ENCODE data around the gene TNS1. TPM values are rescaled to one million over a fixed set of nuclear protein-coding genes. Genes with fewer than 3 reads are reported as not detected.

The TNS1 gene
- total RNA-seq, 2 donors from 2014 or later = 3.3 to 4.2 TPM

- peaks cover 9% of the 10 kb centered on the region for H3K27me3 ChIP-seq (ENCODE audit: control insufficient read depth, insufficient read depth, low read length, poor library complexity, severe bottlenecking)
- H3K36me3 ChIP-seq (ENCODE audit: control insufficient read depth, insufficient read depth, low read length) = no peaks in the 10 kb centered on the region
- Mint-ChIP-seq H3K36me3 (ENCODE audit: low read depth) (no peaks in the 10 kb centered on the region), H3K4me3 (peak overlapping the region; percentile 43), H3K9me3 (peaks cover 4% of the 10 kb centered on the region), H3K27me3 (ENCODE audit: insufficient read depth) (peaks cover 26% of the 10 kb centered on the region), H3K4me1 (peaks cover 5% of the 10 kb centered on the region), H3K27ac (no peak overlapping the region)
- 28 to 42% methylated on average over 15 to 34 of the region's 34 CpGs for WGBS, 2 experiments (ENCODE audit: insufficient coverage in 1 of 2, insufficient read length in 1 of 2)
- no peaks in the 10 kb centered on the region for H3K4me1 ChIP-seq (ENCODE audit: control insufficient read depth, insufficient read depth, low read length)
- H3K9ac ChIP-seq (ENCODE audit: extremely low read depth, low read length, poor library complexity, severe bottlenecking) = no peak overlapping the region
- TF ChIP-seq CTCF (conservative IDR thresholded peaks at IDR 0.05) = peak; percentile 99
- H3K9me3 ChIP-seq (ENCODE audit: control insufficient read depth, low read length) = peaks cover 6% of the 10 kb centered on the region
- no peak overlapping the region for H3K27ac ChIP-seq (ENCODE audit: low read depth, low read length)
- DNase-seq = peak; percentile 96
- no peak overlapping the region for H3K4me3 ChIP-seq (ENCODE audit: low read length)
Measured at GRCh38 chr2:217756375-217757107, 246.3 kb downstream of the TNS1 start.

GRCh38 chr2:217755027-217755745 is 247.6 kb downstream of the TNS1 start:
- 67 to 68% methylated on average over 3 to 5 of the region's 5 CpGs for WGBS, 2 experiments (ENCODE audit: insufficient coverage in 1 of 2, insufficient read length in 1 of 2)
- no peak for TF ChIP-seq CTCF (conservative IDR thresholded peaks at IDR 0.05)
- Histone ChIP-seq H3K9ac (ENCODE audit: extremely low read depth, low read length, poor library complexity, severe bottlenecking) (no peak overlapping the region), H3K27ac (ENCODE audit: low read depth, low read length) (no peak overlapping the region), H3K4me1 (ENCODE audit: control insufficient read depth, insufficient read depth, low read length) (no peaks in the 10 kb centered on the region), H3K36me3 (ENCODE audit: control insufficient read depth, insufficient read depth, low read length) (no peaks in the 10 kb centered on the region), H3K4me3 (ENCODE audit: low read length) (no peak overlapping the region), H3K9me3 (ENCODE audit: control insufficient read depth, low read length) (no peaks in the 10 kb centered on the region), H3K27me3 (ENCODE audit: control insufficient read depth, insufficient read depth, low read length, poor library complexity, severe bottlenecking) (peaks cover 9% of the 10 kb centered on the region)
- Mint-ChIP-seq H3K4me1 (peaks cover 5% of the 10 kb centered on the region), H3K9me3 (no peaks in the 10 kb centered on the region), H3K27me3 (ENCODE audit: insufficient read depth) (peaks cover 21% of the 10 kb centered on the region), H3K36me3 (ENCODE audit: low read depth) (no peaks in the 10 kb centered on the region), H3K27ac (no peak overlapping the region), H3K4me3 (no peak overlapping the region)
- DNase-seq = peak; percentile 17

- DNase-seq = peak; percentile 29
- Histone ChIP-seq H3K9me3 (ENCODE audit: control insufficient read depth, low read length) (no peaks in the 10 kb centered on the region), H3K4me1 (ENCODE audit: control insufficient read depth, insufficient read depth, low read length) (no peaks in the 10 kb centered on the region), H3K27me3 (ENCODE audit: control insufficient read depth, insufficient read depth, low read length, poor library complexity, severe bottlenecking) (peaks cover 9% of the 10 kb centered on the region), H3K36me3 (ENCODE audit: control insufficient read depth, insufficient read depth, low read length) (no peaks in the 10 kb centered on the region), H3K4me3 (ENCODE audit: low read length) (no peak overlapping the region), H3K9ac (ENCODE audit: extremely low read depth, low read length, poor library complexity, severe bottlenecking) (no peak overlapping the region), H3K27ac (ENCODE audit: low read depth, low read length) (no peak overlapping the region)
- Mint-ChIP-seq H3K4me3 (no peak overlapping the region), H3K27me3 (ENCODE audit: insufficient read depth) (peaks cover 26% of the 10 kb centered on the region), H3K9me3 (no peaks in the 10 kb centered on the region), H3K4me1 (peaks cover 5% of the 10 kb centered on the region), H3K36me3 (ENCODE audit: low read depth) (no peaks in the 10 kb centered on the region), H3K27ac (no peak overlapping the region)
- WGBS, 2 experiments (ENCODE audit: insufficient coverage in 1 of 2, insufficient read length in 1 of 2) = 88 to 94% methylated on average over 3 to 9 of the region's 9 CpGs
- TF ChIP-seq CTCF (conservative IDR thresholded peaks at IDR 0.05) = no peak
Measured at GRCh38 chr2:217753460-217754200, 249.2 kb downstream of the TNS1 start.
